HFFc6 (cell line): ENCODE measurements around the gene SPEG. TPM values are rescaled to one million over a fixed set of nuclear protein-coding genes. Genes with fewer than 3 reads are reported as not detected.

Experiments used
- DNase-seq: peaks from one replicate; pipeline ENCODE4 v3.0.0-alpha.2; 2018
- H3K27ac Mint-ChIP-seq: 2 replicates; pipeline ENCODE4 v1.8.0; 2020; ENCODE audit warnings: mild to moderate bottlenecking, mixed read lengths
- H3K27me3 Mint-ChIP-seq: 2 replicates; pipeline ENCODE4 v1.8.0; 2021; ENCODE audit warnings: mild to moderate bottlenecking, moderate library complexity, mixed read lengths; ENCODE audit not compliant: insufficient read depth
- H3K36me3 Mint-ChIP-seq: 2 replicates; pipeline ENCODE4 v1.8.0; 2021; ENCODE audit warnings: low read depth, mixed read lengths
- H3K4me1 Mint-ChIP-seq: 2 replicates; pipeline ENCODE4 v1.8.0; 2020; ENCODE audit warnings: low read depth, mixed read lengths
- H3K4me3 Mint-ChIP-seq: 2 replicates; pipeline ENCODE4 v1.8.0; 2020; ENCODE audit warnings: mild to moderate bottlenecking, moderate library complexity, mixed read lengths
- H3K9me3 Mint-ChIP-seq: 2 replicates; pipeline ENCODE4 v1.8.0; 2020; ENCODE audit warnings: mild to moderate bottlenecking, mixed read lengths
- CTCF ChIP-seq: fragments of 200-600 bp; sonication (generic); IDR thresholded peaks from 2 replicates; pipeline ENCODE4 v1.5.0; 2021; ENCODE audit warnings: antibody characterized with exemption, mild to moderate bottlenecking
- total RNA-seq, 6 experiments: library from RNA; stranded (reverse); fragmentation: NEBNext Ultra II Directional; extraction: Animal tissue kit (Norgen Biotek cat#: 25700); gene quantifications; 2 replicates in 1 of 6; 3 replicates in 5 of 6; pipeline ENCODE4 v1.2.3, GENCODE V29; 2021

Gene SPEG
- total RNA-seq, 6 experiments from 2014 or later = 80.9 to 89.5 (median 84.7) TPM

- Mint-ChIP-seq H3K4me3 (no peak overlapping the region), H3K27me3 (no peaks in the 10 kb centered on the region), H3K4me1 (no peaks in the 10 kb centered on the region; the same call in 1 of the 2 replicates), H3K27ac (no peak overlapping the region), H3K9me3 (peaks cover 6% of the 10 kb centered on the region; the same call in 1 of the 2 replicates), H3K36me3 (no peaks in the 10 kb centered on the region)
- TF ChIP-seq CTCF = no peak
- no peak for DNase-seq
These were observed 17.3 kb upstream of the SPEG start for GRCh38 chr2:219417374-219417773.

DNA sequence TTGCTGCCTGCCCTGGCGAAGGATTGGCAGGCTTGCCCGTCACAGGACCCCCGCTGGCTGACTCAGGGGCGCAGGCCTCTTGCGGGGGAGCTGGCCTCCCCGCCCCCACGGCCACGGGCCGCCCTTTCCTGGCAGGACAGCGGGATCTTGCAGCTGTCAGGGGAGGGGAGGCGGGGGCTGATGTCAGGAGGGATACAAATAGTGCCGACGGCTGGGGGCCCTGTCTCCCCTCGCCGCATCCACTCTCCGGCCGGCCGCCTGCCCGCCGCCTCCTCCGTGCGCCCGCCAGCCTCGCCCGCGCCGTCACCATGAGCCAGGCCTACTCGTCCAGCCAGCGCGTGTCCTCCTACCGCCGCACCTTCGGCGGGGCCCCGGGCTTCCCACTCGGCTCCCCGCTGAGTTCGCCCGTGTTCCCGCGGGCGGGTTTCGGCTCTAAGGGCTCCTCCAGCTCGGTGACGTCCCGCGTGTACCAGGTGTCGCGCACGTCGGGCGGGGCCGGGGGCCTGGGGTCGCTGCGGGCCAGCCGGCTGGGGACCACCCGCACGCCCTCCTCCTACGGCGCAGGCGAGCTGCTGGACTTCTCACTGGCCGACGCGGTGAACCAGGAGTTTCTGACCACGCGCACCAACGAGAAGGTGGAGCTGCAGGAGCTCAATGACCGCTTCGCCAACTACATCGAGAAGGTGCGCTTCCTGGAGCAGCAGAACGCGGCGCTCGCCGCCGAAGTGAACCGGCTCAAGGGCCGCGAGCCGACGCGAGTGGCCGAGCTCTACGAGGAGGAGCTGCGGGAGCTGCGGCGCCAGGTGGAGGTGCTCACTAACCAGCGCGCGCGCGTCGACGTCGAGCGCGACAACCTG lies 16.3 kb upstream of the SPEG start, which contains the start of gene DES:
Gene DES (plus strand): TSS at position 223 of the 857 bp plus-strand sequence. CDS start 86 bp downstream, at position 309.
- no peak for TF ChIP-seq CTCF
- Mint-ChIP-seq H3K4me1 (no peaks in the 10 kb centered on the region; the same call in 1 of the 2 replicates), H3K27ac (no peak within 1 kb of the TSS), H3K36me3 (no peaks in the 10 kb centered on the region), H3K4me3 (no peak within 1 kb of the TSS), H3K9me3 (no peaks in the 10 kb centered on the region), H3K27me3 (no peaks in the 10 kb centered on the region)
- DNase-seq = no peak

- Mint-ChIP-seq H3K36me3 (no peaks in the 10 kb centered on the region), H3K27ac (no peak overlapping the region)
These were observed 15.7 kb upstream of the SPEG start for GRCh38 chr2:219419012-219419324.

GRCh38 chr2:219419331-219420197 lies 15.1 kb upstream of the SPEG start:
- Mint-ChIP-seq H3K9me3 (no peaks in the 10 kb centered on the region), H3K27me3 (no peaks in the 10 kb centered on the region), H3K4me3 (no peak overlapping the region), H3K27ac (no peak overlapping the region), H3K36me3 (no peaks in the 10 kb centered on the region), H3K4me1 (peaks cover 9% of the 10 kb centered on the region)
- TF ChIP-seq CTCF = no peak
- DNase-seq = no peak

More at GRCh38 chr2:219419012-219419324, 15.7 kb upstream of the SPEG start:
- H3K9me3 Mint-ChIP-seq = no peaks in the 10 kb centered on the region
- DNase-seq = no peak
- H3K4me3 Mint-ChIP-seq = no peak overlapping the region
- no peak for TF ChIP-seq CTCF
- no peaks in the 10 kb centered on the region for H3K27me3 Mint-ChIP-seq
- H3K4me1 Mint-ChIP-seq = peaks cover 3% of the 10 kb centered on the region

DNA sequence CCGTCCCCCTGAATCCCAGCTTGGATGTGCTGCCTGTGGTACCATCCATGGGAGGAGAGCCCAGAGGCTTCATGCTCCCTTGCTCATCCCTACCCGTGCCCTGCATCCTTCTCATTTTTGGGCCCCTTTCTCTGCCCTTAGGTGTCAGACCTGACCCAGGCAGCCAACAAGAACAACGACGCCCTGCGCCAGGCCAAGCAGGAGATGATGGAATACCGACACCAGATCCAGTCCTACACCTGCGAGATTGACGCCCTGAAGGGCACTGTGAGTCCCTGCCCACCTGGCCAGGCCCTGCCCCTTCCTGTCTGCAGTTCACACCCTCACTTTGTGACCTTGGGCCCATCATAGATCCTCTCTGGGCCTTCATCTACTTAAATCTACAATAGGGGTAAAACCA lies 14.0 kb upstream of the SPEG start:
- H3K36me3 Mint-ChIP-seq = no peaks in the 10 kb centered on the region
- no peaks in the 10 kb centered on the region for H3K9me3 Mint-ChIP-seq
- no peak for TF ChIP-seq CTCF

More for the DNA sequence above, 14.0 kb upstream of the SPEG start:
- H3K27me3 Mint-ChIP-seq = peaks cover 3% of the 10 kb centered on the region; the same call in 1 of the 2 replicates
- H3K4me3 Mint-ChIP-seq = no peak overlapping the region
- no peak overlapping the region for H3K27ac Mint-ChIP-seq
- peaks cover 12% of the 10 kb centered on the region for H3K4me1 Mint-ChIP-seq
- DNase-seq = no peak
